NT2/D1 (cell line): ENCODE results near the gene COIL.

Source experiments
- SUZ12 ChIP-seq: IDR thresholded peaks from 2 replicates; pipeline ENCODE4 v1.6.1; 2011; ENCODE audit not compliant: insufficient read length, insufficient read depth; ENCODE audit errors: extremely low read depth
- YY1 ChIP-seq: IDR thresholded peaks from 2 replicates; pipeline ENCODE4 v1.6.1; 2011; ENCODE audit not compliant: insufficient read length, insufficient read depth
- ZNF274 ChIP-seq: IDR thresholded peaks from 2 replicates; pipeline ENCODE4 v1.6.1; 2011; ENCODE audit warnings: mild to moderate bottlenecking, low read depth, low read length

- TF ChIP-seq YY1 (no peak), ZNF274 (no peak), SUZ12 (no peak)
Measured at GRCh38 chr17:56892333-56892732, 68.5 kb downstream of the COIL start.
